Measurements from ENCODE around the gene EMC9.
"Not testable (repeated sequence)": the region's sequence is repeated elsewhere in the genome, so short reads cannot be mapped to it uniquely, and the experiment has no call there.

Gene EMC9

GRCh38 chr14:24106672-24107271, 34.6 kb downstream of the EMC9 start:
- DNase-seq = no peak

GRCh38 chr14:24105609-24106239, 35.7 kb downstream of the EMC9 start:
- not testable (repeated sequence) for DNase-seq

DNA sequence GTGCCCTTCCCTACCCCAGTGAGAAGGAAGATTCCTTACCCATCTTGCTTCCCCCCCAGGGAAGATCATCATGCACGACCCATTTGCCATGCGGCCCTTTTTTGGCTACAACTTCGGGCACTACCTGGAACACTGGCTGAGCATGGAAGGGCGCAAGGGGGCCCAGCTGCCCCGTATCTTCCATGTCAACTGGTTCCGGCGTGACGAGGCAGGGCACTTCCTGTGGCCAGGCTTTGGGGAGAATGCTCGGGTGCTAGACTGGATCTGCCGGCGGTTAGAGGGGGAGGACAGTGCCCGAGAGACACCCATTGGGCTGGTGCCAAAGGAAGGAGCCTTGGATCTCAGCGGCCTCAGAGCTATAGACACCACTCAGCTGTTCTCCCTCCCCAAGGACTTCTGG, 37.9 kb downstream of the EMC9 start:
- no peak for DNase-seq

GRCh38 chr14:24102357-24103048, 38.9 kb downstream of the EMC9 start:
- no peak for DNase-seq

DNA sequence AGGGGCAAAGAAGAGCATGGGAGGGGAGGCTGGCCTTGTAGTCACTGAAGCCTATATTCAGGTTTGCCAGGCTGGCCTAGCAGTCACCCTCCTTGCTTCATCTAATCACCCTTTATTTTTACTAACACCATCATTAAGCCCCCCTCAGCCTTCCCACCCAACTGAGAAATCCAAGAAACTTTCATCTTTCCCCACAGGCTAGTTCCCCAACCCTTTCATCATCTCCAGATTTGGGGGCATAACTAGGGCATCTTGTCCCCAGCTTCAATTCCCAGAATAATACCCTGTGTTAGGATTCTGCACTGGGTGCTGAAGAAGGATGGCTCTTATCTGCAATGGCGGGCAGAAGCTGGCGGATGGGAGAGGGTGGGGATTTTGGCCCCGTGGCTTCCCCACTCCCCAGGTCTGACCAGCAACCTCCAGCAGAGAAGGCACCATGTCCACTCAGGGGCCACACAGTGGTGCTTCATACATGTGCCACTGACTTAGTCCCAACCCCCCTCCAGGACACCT, 40.4 kb downstream of the EMC9 start:
- no peak for DNase-seq

DNA sequence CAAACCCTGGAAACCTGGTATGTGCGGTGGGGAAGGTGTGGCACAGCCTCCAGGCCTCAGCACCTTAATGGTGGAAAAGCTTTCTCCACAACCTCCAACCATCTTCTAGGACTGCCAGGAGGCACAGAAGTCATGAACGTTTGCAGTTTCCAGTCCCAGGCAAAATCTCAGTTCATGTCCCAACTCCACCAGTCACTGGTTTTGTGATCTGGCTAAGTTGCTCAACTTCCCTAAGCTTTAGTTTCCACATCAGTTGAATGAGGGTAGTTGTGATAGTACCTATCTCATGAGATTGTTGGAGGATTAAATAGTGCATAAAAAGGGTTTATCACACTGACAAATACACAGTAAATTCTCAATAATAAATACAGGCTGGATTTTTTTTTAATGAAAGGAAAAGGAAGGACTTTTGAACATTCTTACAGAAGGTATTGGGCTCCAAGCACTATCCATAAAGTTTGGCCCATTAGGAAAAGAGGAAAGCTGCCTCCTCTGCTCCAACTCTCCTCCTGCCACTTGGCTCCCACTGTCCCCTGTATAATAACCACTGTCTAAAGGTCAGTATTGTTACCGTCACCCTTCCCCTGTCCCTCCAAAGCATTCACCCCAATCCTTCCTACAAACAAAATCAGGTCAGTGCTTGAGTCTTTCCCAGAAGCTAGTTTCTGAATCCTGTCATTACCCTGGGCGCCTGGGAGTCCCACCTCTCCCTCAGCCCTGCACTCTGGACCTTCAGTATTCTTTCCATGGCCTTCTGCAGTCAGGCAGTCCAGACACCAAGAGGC, 41.0 kb downstream of the EMC9 start:
- DNase-seq = no peak

DNA sequence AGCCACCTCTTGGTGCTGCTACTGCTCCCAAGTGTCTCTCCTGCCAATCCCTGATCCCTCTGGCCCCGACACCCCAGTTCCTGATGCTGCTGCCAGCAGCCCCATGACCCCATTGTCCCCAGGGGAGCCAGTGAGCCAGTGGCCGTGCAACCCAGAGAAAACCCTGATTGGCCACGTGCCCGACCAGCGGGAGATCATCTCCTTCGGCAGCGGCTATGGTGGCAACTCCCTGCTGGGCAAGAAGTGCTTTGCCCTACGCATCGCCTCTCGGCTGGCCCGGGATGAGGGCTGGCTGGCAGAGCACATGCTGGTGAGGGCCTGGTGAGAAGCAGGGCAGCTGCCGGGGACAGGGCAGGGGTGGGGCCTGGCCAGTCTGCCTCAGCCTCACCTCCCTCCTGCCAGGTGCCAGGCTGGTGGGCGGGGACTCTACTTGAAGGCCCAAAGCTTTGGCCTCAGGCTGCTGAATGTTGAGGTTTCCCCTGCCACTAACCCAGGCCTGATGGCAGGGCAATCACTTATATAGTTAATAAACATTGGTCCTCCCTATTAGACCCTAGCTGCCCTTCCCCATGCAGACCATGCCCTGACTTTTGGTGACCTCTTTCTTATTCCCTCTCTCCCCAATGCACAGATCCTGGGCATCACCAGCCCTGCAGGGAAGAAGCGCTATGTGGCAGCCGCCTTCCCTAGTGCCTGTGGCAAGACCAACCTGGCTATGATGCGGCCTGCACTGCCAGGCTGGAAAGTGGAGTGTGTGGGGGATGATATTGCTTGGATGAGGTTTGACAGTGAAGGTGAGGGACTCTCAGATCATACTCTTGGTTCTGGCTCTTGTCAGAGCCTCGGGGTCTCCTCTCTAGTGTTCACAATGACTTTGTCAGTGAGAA, 42.2 kb downstream of the EMC9 start:
- DNase-seq = no peak

DNA sequence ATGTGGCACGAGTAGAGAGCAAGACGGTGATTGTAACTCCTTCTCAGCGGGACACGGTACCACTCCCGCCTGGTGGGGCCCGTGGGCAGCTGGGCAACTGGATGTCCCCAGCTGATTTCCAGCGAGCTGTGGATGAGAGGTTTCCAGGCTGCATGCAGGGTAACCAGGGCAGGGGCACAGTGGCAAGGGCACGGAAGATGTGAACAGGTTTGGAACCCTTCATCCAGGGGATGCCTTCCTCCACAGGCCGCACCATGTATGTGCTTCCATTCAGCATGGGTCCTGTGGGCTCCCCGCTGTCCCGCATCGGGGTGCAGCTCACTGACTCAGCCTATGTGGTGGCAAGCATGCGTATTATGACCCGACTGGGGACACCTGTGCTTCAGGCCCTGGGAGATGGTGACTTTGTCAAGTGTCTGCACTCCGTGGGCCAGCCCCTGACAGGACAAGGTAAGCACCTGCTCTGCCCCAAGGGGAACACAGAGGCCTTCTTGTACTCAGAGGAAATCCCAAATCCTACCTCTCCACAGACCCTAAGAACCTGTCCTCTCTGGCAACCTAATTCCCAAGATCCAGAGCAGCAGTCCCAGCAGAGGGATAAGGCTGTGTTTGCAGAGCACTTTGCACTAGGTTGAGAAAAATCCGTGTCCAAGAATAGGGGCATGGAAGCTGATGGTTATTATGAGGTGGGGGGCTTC, 43.0 kb downstream of the EMC9 start:
- no peak for DNase-seq

GRCh38 chr14:24096545-24097181, 44.7 kb downstream of the EMC9 start:
- no peak for DNase-seq

DNA sequence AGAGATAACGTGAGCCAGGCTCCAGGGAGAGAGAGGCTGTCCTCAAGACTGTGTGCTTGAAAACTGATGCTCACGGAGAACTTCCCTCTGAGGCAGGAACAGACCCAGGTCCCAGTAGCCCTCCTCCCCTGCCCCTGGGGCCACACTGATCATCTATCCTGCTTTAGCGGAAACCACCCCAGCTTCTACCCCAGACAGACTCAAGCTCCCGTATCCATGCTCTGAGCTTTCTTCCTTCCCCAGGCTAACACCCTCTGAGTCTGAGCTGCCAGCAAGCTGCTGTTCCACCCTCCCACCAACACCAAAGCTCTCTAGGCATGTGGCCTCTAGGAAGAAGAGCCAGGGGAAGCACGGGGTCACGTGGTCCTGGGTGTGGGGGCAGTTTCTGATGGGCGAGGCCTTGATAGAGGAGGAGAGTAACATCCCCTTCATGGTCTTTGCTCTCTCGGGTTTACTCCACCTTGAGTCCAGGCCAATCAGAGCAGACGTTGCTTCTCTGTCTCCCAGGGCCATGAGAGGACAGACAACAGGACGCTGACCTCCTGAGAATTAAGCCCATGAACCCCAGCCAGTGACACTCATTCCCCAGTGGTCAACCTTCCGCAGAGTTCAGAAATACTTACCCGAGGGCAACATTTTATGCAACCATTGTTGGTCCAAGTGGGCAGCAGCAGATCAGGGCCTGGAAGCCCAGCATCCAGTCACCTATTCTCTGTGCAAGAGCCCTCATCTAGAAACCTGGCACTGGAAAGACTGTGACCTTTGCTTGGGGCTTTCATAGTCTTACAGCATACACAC, 45.9 kb downstream of the EMC9 start:
- DNase-seq = no peak

- DNase-seq = no peak
Measured at GRCh38 chr14:24094841-24095270, 46.5 kb downstream of the EMC9 start.

- peak; percentile 69 for DNase-seq
Measured at GRCh38 chr14:24093901-24094840, 47.2 kb downstream of the EMC9 start, which contains the start of gene PCK2. Gene PCK2, plus strand, starts transcription at chr14:24094311. Its CDS starts 95 bp downstream, at chr14:24094406.

GRCh38 chr14:24093207-24093900, 48.0 kb downstream of the EMC9 start:
- no peak for DNase-seq

- DNase-seq = no peak
Measured at GRCh38 chr14:24092505-24093206, 48.7 kb downstream of the EMC9 start.

DNA sequence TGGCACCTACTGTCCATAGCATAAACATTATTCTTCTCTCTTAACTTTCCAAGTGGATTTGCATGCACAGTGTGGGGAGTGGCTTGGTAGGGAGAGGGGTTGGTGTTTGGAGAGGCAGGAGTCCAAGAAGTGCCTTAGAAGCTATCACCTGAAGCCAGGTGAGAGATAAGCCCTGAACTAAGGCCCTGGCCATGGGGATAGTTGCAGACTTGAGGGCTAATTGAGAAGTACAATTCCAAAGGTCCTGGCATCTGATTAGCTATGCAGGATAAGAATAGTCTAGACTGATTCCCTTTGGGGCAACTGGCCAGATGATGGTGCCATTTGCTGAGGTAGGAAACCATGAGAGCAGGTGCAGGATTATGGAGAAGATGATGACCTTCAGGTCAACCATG, 49.3 kb downstream of the EMC9 start:
- no peak for DNase-seq

GRCh38 chr14:24089890-24090289, 51.5 kb downstream of the EMC9 start:
- no peak for DNase-seq

Data from activated CD4-positive, alpha-beta T cell treated with anti-CD3 and anti-CD28 coated beads, Interleukin-2, amount 50 U/mL, for 1 hour (primary cell).